NCI-H69 (cell line): ENCODE results near the gene PSMG1.
A peak's percentile ranks its signal among the peaks of the same experiment; 100 is the strongest.

Source experiments
- DNase-seq: peaks from one replicate; lab custom pipeline; 2025; lab: John Stamatoyannopoulos, UW

Gene PSMG1

DNA sequence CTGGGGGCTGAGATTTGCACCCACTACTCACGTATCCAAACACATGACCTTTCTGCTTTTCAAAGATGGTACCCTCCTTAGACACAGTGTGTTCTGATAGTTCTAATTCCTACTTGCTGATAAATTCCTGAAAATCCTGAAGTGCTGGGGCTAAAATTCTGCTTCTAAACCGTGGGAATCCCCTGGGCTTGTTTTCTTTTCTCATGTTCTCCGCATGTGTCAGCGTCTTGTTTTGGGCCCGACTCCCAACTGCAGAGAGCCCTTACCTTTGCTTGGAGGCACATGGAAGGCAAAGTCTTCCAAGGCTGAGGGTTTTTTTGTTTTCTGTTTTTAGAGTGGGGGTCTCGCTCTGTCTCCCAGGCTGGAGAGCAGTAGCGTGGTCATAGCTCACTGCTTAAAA lies 27.2 kb downstream of the PSMG1 start:
- DNase-seq, result no peak

DNA sequence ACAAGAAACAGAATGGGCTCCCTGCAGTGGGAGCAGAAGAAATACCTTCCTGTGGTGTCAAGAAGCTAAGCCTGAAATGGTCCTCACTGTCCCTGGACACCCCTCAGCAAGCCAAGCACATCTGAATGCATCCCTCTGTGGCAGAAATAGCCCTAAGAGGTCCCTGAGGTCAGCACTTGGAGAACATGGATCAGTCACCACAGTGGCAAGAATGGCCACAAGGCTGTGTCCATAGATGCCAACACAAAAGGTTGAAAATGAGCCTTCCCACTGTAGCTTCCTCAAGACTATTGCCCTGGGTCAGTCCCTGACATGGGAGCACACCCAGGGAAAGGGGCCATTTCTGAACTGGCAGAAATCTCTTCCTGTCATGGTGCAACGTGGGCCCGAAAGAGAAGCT lies 27.7 kb downstream of the PSMG1 start:
- no peak for DNase-seq

DNA sequence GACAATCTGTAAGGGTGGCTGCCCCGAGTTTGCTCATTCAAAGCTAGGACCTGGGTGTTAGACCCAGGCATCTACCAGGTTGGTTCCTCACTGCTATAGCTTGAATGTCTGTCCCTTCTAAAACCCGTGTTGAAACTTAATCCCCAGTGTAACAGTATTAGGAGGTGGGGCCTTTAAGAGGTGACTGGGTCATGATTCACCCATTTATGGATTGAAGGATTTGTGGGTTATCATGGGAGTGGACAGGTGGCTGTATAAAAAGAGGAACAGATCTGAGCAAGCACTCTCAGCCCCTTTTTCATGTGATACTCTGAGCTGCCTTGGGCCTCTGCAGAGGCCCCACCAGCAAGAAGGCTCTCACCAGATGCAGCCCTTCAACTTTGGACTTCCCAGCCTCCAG lies 29.4 kb downstream of the PSMG1 start:
- no peak for DNase-seq

DNA sequence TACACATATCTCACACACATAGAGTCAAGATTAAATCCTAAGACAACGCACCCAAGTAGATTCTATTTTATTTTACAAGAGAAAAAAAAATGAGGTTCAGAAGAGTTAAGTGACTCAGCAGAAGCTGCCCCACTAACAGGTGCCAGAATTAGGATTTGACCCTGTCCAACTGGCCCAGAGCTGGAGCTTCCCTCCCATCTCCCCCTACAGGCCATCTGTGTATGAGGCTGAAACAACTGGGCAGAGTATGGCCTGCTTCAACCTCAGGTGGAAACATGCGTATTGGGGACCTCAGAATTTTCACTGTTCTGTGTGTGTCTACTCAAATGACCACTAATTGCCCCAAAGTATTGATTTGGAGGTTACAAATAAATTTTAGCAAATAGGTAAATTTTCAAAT lies 29.9 kb downstream of the PSMG1 start:
- peak; percentile 24 for DNase-seq

DNA sequence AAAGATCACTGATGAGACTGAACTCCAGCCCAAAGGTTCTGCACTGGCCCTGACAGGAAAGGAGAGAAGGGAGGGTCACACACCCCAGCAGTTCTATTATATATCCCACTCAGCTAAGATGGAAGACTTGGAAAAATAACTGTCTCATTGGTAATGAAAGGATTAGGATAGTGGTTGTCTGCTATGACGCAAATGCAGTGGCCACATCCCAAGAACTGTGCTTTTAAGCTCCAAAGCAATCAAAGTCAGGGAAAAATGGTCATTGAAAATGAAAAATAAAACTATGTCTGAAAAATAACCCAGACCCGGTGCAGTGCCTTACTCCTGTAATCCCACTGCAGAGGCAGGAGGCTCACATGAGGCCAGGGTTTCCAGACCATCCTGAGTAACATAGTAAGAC lies 31.0 kb downstream of the PSMG1 start:
- DNase-seq, result no peak

DNA sequence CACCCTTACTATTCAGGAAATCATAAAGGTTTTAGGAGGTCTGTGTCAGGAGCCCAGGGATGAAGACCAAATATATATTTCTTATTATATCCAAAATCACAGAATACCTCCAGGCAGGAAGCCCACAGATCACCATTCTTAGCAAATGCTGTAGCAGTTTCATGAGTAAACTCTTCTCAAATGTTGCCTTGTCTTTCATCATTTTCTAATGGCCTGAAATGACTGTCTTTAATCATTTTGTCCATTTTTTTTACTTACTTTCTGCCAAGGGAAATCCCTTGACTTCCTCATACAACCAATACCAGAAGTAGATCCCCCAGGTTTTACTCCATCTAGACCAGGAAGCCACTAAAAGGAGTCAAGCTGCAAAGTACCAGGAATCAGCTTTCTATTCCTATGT lies 32.4 kb downstream of the PSMG1 start:
- no peak for DNase-seq

DNA sequence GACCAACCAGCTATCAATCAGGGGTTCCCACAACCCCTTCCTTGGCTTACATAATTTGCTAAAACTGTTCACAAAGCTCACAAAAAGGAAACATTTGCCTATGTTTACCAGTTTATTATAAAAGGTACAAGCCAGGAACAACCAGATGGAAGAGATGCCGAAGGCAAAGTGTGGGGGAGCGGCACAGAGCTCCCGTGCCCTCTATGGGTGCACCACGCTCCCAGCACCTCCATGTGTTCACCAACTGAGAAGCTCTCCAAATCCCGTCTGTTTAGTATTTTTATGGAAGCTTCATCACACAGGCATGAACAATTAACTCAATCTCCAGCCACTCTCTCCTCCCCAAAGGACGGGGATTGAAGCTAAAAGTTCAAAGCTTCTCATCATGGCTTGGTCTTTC lies 32.9 kb downstream of the PSMG1 start:
- no peak for DNase-seq

DNA sequence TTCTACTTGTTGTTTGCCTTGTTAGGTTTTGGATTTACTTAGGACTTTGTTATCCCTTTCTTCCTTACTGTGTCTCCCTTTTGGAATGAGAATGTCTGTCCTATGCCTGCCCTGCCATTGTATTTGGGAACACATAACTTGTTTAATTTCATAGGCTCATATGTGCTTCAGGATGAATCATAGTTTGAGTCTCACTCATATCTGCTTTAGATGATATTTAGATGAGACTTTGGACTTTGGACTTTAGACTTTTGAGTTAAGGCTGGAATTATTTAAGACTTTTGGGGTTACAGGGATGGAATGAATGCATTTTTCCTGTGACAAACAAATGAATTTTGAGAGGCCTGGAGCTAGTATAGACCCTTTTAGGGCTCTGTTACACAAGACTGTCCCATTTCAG lies 33.4 kb downstream of the PSMG1 start:
- no peak for DNase-seq

DNA sequence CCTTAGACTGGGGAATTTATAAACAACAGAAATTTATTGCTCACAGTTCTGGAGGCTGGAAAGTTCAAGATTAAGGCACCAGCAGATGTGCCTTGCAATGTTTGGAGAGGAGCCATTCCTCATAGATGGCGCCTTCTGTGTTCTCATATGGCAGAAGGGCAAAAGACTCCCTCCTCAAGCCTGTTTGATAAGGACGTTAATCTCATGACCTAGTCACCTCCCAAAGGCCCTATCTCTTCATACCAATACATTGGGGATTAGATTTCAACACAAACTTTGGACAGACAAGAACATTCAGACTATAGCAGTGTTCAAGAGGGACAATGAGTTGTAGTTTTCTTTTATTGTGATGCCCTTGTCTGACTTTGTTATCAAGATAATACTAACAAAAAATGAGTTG lies 34.3 kb downstream of the PSMG1 start:
- no peak for DNase-seq

DNA sequence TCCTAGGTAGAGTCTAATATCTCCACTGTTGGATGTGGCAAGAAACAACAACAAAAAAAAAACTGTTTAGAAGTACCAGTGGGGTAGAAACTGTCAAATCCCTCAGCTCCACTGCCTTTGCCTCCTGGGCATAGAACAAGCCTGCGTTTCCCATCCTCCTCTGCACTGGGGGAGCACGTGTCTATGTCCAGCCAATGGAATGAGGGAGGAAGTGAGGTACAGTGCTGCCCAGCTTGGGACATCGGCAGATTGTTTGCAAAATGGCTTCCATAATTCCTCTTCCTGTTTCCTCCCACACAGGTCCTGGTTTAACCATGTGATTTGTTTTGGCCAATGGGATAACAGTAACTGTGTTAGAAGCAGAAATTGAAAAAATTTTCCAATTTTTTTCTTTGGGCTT lies 39.1 kb downstream of the PSMG1 start:
- no peak for DNase-seq

DNA sequence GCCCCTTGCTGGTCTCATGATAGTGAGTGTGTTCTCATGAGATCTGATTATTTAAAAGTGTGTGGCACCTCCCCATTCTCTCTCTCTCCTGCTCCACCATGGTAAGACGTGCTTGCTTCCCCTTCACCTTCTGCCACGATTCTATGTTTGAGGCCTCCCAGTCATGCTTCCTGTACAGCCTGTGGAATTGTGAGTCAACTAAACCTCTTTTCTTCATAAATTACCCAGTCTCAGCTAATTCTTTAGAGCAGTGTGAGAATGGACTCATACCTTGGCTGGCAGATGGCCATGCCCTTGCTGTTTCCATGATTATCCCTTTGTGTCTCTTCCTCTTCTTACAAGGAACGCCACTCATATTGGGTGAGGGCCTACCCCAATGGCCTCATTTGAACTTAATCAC lies 40.3 kb downstream of the PSMG1 start:
- no peak for DNase-seq

DNA sequence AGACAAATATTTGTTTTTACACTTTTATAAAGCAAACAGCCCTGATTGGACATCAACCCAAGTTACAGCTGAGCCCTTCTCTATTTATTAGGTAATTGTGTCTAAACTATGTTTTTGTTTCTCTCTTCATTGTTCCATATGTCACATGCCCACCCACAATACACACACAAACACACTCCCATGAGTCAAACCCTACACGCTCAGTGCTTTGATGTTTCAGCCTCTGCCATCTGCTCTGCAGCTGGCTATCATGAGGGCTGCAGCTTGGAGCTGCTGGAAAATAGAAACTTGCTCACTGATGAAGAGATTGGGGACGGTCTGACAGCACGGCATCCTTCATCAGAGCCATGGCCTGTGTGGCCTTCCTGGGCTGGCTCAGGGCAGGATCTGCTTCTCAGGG lies 41.7 kb downstream of the PSMG1 start:
- peak; percentile 72 for DNase-seq

DNA sequence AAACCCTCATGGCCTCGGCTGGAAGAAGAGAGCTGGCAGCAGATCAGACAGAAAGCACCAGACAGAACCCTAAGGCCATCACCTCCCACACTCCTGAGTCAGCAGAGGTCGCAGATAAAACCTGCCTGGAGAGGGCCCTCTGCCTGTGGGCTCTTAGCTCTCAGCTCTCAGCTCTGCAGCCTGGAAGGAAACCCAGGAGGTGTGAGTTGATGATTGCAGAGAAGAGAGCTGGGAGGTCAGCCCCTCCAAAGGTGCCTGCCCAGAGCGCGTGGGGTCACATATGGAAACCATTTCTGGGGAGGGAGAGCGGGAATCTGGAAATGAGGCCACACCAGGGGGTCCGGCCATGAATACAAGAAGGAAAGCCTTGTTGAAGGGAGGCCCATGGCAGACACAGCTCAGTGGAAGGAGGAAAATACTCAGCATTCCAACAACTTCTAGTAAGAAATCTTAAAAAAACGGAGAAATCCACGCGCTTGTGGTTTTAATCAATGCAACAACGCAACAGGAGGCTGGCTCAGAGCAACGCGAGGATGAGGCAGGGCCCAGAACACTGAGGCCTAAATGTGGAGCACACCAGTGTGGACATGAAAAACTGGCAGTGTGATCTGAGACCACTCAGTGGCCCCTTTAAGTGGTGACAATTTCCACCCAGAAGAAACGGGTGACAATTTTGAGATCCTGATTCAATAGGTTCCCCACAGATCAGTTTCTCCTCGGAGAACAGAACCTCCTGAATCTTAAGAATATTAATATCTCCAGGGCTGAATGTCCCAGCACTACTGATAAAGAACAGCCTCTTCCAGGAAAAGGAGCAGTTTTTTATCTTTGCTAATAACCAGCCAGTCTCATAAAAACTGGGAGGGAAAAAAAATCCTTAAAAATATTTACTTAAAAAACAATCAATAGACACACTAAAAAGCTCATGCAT lies 45.7 kb downstream of the PSMG1 start:
- no peak for DNase-seq

DNA sequence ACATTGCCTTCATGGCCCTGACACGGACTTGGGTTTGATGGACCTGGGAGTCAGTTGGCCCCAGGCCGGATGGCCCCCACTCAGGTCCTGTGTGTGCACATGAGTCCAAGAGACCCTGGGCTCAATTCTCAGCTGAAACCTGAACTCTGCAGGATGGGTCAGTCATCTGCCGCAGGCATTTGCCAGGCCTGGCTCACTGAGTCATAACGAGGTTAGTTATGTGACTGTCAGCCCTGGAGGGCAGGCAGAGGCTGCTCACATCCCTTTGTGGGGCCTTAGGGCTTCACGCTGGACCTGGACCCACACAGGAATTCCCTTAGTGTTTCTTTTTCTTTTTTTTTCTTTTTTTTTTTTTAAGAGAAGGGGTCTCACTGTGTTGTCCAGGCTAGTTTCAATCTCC lies 46.5 kb downstream of the PSMG1 start:
- DNase-seq, result no peak

DNA sequence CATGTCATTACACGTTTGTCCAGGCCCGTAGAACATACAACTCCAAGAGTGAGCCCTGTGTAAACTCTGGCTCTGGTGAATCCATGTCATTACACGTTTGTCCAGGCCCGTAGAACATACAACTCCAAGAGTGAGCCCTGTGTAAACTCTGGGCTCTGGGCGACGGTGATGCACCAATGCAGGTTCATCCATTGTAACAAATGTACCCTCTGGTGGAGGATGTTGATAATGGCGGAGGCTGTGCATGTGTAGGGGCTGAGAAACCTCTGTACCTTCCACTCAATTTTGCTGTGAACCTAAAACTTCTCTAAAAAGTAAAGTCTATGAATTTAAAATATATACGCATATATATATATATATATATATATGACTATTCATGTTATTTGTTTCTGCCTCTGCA lies 47.1 kb downstream of the PSMG1 start:
- peak; percentile 48 for DNase-seq

DNA sequence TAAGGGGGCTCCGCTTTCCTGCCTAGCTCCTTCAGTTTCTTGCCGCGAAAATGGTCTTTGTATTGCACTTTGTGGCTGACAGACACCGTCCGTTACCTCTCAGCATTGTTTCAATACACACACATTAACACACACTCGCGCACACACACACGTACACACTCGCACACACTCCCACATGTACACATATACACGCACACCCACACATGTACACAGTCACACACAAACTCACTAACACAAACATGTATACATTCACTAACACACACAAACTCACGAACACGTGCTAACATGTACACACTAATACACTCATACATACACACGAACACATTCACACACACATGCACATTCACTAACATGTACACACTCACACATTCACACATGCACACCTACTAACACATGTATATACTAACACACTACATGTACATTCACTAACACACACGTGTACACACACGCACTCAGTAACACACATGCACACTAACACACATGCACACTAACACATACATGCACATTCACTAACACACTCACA lies 48.9 kb downstream of the PSMG1 start:
- no peak for DNase-seq

DNA sequence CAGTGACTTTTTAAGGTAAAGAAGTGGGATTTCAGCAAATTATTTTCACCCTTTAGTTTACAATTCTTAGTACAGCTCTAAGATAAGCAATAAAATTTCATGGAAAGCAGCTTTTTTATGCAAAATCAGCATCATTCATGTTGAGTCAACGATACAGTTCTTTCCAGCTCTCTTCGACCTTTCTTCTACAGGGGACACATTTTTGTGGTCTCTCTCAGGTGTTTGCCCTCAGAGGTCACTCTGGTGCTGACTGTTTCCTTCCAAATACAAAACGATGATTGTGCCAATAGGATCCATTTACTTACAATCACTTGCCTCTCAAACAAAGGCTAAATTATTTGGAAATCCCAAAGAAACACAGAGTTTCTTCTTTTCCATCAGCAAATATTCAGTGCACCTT lies 51.0 kb downstream of the PSMG1 start:
- no peak for DNase-seq

DNA sequence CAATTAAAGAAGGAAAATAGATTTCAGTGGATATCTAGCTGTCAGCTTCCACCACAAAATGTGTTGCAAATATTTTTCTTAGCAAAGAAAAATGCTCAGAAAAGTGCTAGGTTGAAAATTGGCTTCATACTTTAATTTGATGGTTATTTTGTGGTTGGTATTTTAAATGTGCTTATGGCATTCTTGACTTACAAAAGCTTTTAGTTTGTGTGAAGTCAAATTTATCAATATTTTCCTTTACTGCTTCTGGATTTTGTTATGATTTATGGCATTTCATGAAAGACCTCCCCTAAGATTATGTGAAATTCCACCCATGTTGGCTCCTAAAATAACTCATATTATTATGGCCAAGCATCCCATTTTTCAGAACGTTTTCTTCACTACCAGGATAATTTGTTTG lies 51.5 kb downstream of the PSMG1 start:
- no peak for DNase-seq

DNA sequence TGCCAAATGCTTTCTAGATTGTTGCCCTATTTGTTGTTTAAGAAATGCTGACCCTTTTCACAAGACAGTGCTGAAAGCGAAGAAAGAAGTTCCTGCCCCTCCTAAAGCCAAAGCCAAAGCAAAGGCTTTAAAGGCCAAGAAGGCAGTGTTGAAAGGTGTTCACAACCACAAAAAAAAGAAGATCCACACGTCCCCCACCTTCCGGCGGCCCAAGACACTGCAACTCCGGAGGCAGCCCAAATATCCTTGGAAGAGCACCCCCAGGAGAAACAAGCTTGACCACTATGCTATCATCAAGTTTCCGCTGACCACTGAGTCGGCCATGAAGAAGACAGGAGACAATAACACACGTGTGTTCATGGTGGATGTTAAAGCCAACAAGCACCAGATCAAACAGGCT lies 55.7 kb downstream of the PSMG1 start:
- no peak for DNase-seq

DNA sequence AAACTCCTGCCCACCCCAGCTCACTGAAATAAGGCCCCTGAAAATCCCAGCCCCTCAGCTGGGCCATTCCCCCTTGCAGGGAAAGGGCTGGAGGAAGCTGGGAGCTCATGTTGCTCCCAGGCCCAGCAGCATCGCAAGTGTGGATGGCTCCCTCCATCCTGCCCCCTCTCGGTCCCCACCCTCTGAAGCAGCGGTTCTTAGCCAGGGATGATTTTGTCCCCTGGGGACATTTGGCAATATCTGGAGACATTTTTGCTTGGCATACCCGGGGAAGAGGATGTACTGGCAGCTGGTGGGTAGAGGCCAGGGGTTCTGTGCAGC lies 56.8 kb downstream of the PSMG1 start:
- DNase-seq, result no peak

DNA sequence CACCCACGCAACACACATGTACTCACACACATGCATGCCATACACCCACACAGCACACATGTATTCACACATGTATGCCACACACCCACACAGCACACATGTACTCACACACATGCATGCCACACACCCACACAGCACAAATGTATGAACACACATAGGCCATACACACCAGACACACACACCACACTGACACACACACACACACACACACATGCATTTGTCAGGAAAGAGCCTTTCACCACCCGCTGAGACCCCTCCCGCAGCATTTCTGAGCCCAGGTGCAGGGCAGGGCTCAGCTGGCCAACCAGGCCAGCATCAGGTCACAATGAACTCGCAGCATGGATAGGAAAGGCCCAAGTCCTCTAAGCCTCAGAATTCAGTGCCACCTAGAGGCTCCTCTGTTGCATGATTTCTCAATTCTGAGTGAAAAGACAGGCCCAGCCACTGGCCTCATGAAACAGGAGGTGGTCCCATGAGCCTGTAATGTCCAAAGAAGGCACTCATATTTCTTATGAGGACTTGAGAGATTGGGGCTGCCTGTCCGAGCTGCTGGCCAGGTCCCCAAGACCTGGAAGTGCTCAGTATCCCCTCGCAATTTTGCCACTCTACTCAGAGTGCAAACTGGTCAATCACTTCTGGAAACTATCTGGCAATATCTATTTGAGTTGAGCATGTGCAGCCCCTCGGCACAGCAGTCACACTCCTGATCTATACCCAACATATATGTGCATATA lies 57.3 kb downstream of the PSMG1 start:
- peak; percentile 80 for DNase-seq
